ENCODE results near the gene CT55. TPM values are rescaled to one million over a fixed set of nuclear protein-coding genes. Genes with fewer than 3 reads are reported as not detected.
"Not testable (repeated sequence)": the region's sequence is repeated elsewhere in the genome, so short reads cannot be mapped to it uniquely, and the experiment has no call there.

The CT55 gene
- total RNA-seq, 3 donors from 2014 or later (not counting 1 experiment from before 2014, with no cell fraction given), result not detected

- H3K27ac ChIP-seq (ENCODE audit: low read length), result no peak overlapping the region
- no peak for TF ChIP-seq CTCF (IDR thresholded peaks at IDR 0.05)
- no peaks in the 10 kb centered on the region for H3K9me3 ChIP-seq (ENCODE audit: control insufficient read depth, insufficient read depth, low read length)
- H3K27me3 Mint-ChIP-seq (ENCODE audit: low read depth in 2 of 2), result peaks cover 24 to 54% of the 10 kb centered on the region in 2 donors
- no peak overlapping the region for H3K4me3 ChIP-seq (ENCODE audit: low read length)
- no peaks in the 10 kb centered on the region for H3K36me3 Mint-ChIP-seq
- no peak overlapping the region for H3K27ac Mint-ChIP-seq
- H3K4me1 ChIP-seq (ENCODE audit: control insufficient read depth, insufficient read depth, low read length), result no peaks in the 10 kb centered on the region
- 45% methylated on average over 6 of the region's 8 CpGs for WGBS (ENCODE audit: insufficient coverage)
- ATAC-seq (peak in 1 of 3 donors; percentile 79), DNase-seq (peak in 1 of 2 donors; percentile 47)
- intact Hi-C loops (cut with micrococcal nuclease), result no loop called here
- H3K36me3 ChIP-seq (ENCODE audit: control insufficient read depth, insufficient read depth, low read length), result no peaks in the 10 kb centered on the region
- H3K9me3 Mint-ChIP-seq, result no peaks in the 10 kb centered on the region
- no peak overlapping the region for H3K4me3 Mint-ChIP-seq
- H3K4me1 Mint-ChIP-seq, result no peaks in the 10 kb centered on the region
- H3K27me3 ChIP-seq (ENCODE audit: control insufficient read depth, insufficient read depth, low read length), result no peaks in the 10 kb centered on the region
Measured at GRCh38 chrX:135185795-135186443, 14.7 kb upstream of the CT55 start.

GRCh38 chrX:135178636-135179035 lies 7.4 kb upstream of the CT55 start:
- no peaks in the 10 kb centered on the region for H3K36me3 ChIP-seq (ENCODE audit: control insufficient read depth, insufficient read depth, low read length)
- ATAC-seq (no peak), DNase-seq (no peak)
- no peaks in the 10 kb centered on the region for H3K9me3 Mint-ChIP-seq
- intact Hi-C loops (cut with micrococcal nuclease), result no loop called here
- no peaks in the 10 kb centered on the region for H3K4me1 ChIP-seq (ENCODE audit: control insufficient read depth, insufficient read depth, low read length)
- no peak overlapping the region for H3K4me3 Mint-ChIP-seq
- no peak overlapping the region for H3K4me3 ChIP-seq (ENCODE audit: low read length)
- no peaks in the 10 kb centered on the region for H3K9me3 ChIP-seq (ENCODE audit: control insufficient read depth, insufficient read depth, low read length)
- H3K4me1 Mint-ChIP-seq, result no peaks in the 10 kb centered on the region
- TF ChIP-seq CTCF (IDR thresholded peaks at IDR 0.05), result no peak
- no peaks in the 10 kb centered on the region for H3K27me3 ChIP-seq (ENCODE audit: control insufficient read depth, insufficient read depth, low read length)
- peaks cover 9 to 37% of the 10 kb centered on the region in 2 donors for H3K27me3 Mint-ChIP-seq (ENCODE audit: low read depth in 2 of 2)
- no peak overlapping the region for H3K27ac Mint-ChIP-seq
- H3K27ac ChIP-seq (ENCODE audit: low read length), result no peak overlapping the region
- H3K36me3 Mint-ChIP-seq, result no peaks in the 10 kb centered on the region
- WGBS (ENCODE audit: insufficient coverage), result no CpG with 5 or more reads among the region's 3 CpGs

GRCh38 chrX:135170468-135170867 lies 730 bp downstream of the CT55 start:
- H3K9me3 ChIP-seq (ENCODE audit: control insufficient read depth, insufficient read depth, low read length), result no peaks in the 10 kb centered on the region
- H3K4me3 ChIP-seq (ENCODE audit: low read length), result no peak overlapping the region
- DNase-seq (no peak), ATAC-seq (no peak)
- H3K4me3 Mint-ChIP-seq, result no peak overlapping the region
- no peak for TF ChIP-seq CTCF (IDR thresholded peaks at IDR 0.05)
- no peak overlapping the region for H3K27ac ChIP-seq (ENCODE audit: low read length)
- H3K27me3 Mint-ChIP-seq (ENCODE audit: low read depth in 2 of 2), result peaks cover 6 to 43% of the 10 kb centered on the region in 2 donors
- H3K36me3 ChIP-seq (ENCODE audit: control insufficient read depth, insufficient read depth, low read length), result no peaks in the 10 kb centered on the region
- intact Hi-C loops (cut with micrococcal nuclease), result no loop called here
- no peak overlapping the region for H3K27ac Mint-ChIP-seq
- WGBS (ENCODE audit: insufficient coverage), result 93% methylated on average over 9 of the region's 10 CpGs
- H3K27me3 ChIP-seq (ENCODE audit: control insufficient read depth, insufficient read depth, low read length), result no peaks in the 10 kb centered on the region
- no peaks in the 10 kb centered on the region for H3K4me1 ChIP-seq (ENCODE audit: control insufficient read depth, insufficient read depth, low read length)
- H3K4me1 Mint-ChIP-seq, result peaks cover 0 to 6% of the 10 kb centered on the region in 2 donors
- H3K9me3 Mint-ChIP-seq, result no peaks in the 10 kb centered on the region
- H3K36me3 Mint-ChIP-seq, result no peaks in the 10 kb centered on the region

GRCh38 chrX:135169534-135169933 lies 1.7 kb downstream of the CT55 start:
- H3K27ac ChIP-seq (ENCODE audit: low read length); H3K4me1 ChIP-seq (ENCODE audit: control insufficient read depth, insufficient read depth, low read length); H3K36me3 Mint-ChIP-seq; H3K27me3 ChIP-seq (ENCODE audit: control insufficient read depth, insufficient read depth, low read length); intact Hi-C loops (cut with micrococcal nuclease); H3K36me3 ChIP-seq (ENCODE audit: control insufficient read depth, insufficient read depth, low read length); ATAC-seq; H3K9me3 Mint-ChIP-seq; H3K4me3 ChIP-seq (ENCODE audit: low read length); H3K9me3 ChIP-seq (ENCODE audit: control insufficient read depth, insufficient read depth, low read length); H3K4me1 Mint-ChIP-seq; H3K27ac Mint-ChIP-seq; H3K4me3 Mint-ChIP-seq; DNase-seq: not testable (repeated sequence)
- WGBS (ENCODE audit: insufficient coverage), result 71% methylated on average over 2 of the region's 3 CpGs
- peaks cover 6 to 36% of the 10 kb centered on the region in 2 donors for H3K27me3 Mint-ChIP-seq (ENCODE audit: low read depth in 2 of 2)

Data from natural killer cell (primary cell).